Mesenchymal stem cell (in vitro differentiated cells and primary cell): ENCODE data around the gene DAO.

Source experiments
- DNase-seq: peaks from one replicate; pipeline ENCODE4 v3.0.0-alpha.2; 2013
- H2AFZ ChIP-seq: one replicate; pipeline ENCODE4 v1.6.1; 2013; ENCODE audit warnings: low read depth, mild to moderate bottlenecking, control low read depth, inconsistent platforms, low read length, moderate library complexity
- H2AK5ac ChIP-seq: 2 replicates; pipeline ENCODE4 v1.6.1; 2013; ENCODE audit warnings: low read length, moderate library complexity, mild to moderate bottlenecking, inconsistent platforms; ENCODE audit not compliant: severe bottlenecking
- H2BK120ac ChIP-seq: one replicate; pipeline ENCODE4 v1.6.1; 2013; ENCODE audit warnings: low read depth, mild to moderate bottlenecking, inconsistent platforms, low read length, moderate library complexity
- H2BK12ac ChIP-seq, 2 experiments: one replicate each; pipeline ENCODE4 v1.6.1; 2013; ENCODE audit warnings: inconsistent platforms in 2 of 2, low read length in 2 of 2, mild to moderate bottlenecking in 2 of 2, moderate library complexity in 2 of 2, control low read depth in 1 of 2
- H2BK15ac ChIP-seq: one replicate; pipeline ENCODE4 v1.6.1; 2013; ENCODE audit warnings: mild to moderate bottlenecking, low read depth, inconsistent platforms; ENCODE audit not compliant: poor library complexity, severe bottlenecking
- H2BK5ac ChIP-seq: 2 replicates; pipeline ENCODE4 v1.6.1; 2013; ENCODE audit warnings: low read depth, mild to moderate bottlenecking, low read length, control low read depth, inconsistent platforms; ENCODE audit not compliant: poor library complexity, severe bottlenecking
- H3K14ac ChIP-seq, 2 experiments: one replicate each; pipeline ENCODE4 v1.6.1; 2013; ENCODE audit warnings: inconsistent platforms in 2 of 2, low read length in 2 of 2, control low read depth in 1 of 2, mild to moderate bottlenecking in 1 of 2, moderate library complexity in 1 of 2
- H3K18ac ChIP-seq, 2 experiments: one replicate each; pipeline ENCODE4 v1.6.1; 2013; ENCODE audit warnings: inconsistent platforms in 2 of 2, low read length in 2 of 2, control low read depth in 1 of 2, low read depth in 1 of 2, mild to moderate bottlenecking in 1 of 2
- H3K23ac ChIP-seq, 2 experiments: one replicate each; pipeline ENCODE4 v1.6.1; 2013; ENCODE audit warnings: inconsistent platforms in 2 of 2, low read length in 2 of 2, mild to moderate bottlenecking in 2 of 2, moderate library complexity in 2 of 2, control low read depth in 1 of 2
- H3K27ac ChIP-seq: 2 replicates; pipeline ENCODE4 v1.5.1; 2013; ENCODE audit warnings: mild to moderate bottlenecking, moderate library complexity, low read length, control low read depth, inconsistent platforms; ENCODE audit not compliant: poor library complexity, severe bottlenecking
- H3K27me3 ChIP-seq, 2 experiments: 2 replicates each; pipeline versions ENCODE4 v1.6.1 to v1.7.0; 2013; ENCODE audit warnings: low read length in 2 of 2, mild to moderate bottlenecking in 2 of 2, moderate library complexity in 2 of 2, control low read depth in 1 of 2, inconsistent platforms in 1 of 2; ENCODE audit not compliant: control insufficient read depth in 1 of 2, insufficient read depth in 1 of 2
- H3K36me3 ChIP-seq, 2 experiments: 2 replicates each; pipeline versions ENCODE4 v1.6.1 to v1.7.0; 2013; ENCODE audit warnings: low read length in 2 of 2, control low read depth in 1 of 2, inconsistent platforms in 1 of 2, low read depth in 1 of 2, mild to moderate bottlenecking in 1 of 2; ENCODE audit not compliant: insufficient read depth in 2 of 2, control insufficient read depth in 1 of 2
- H3K4ac ChIP-seq, 2 experiments: one replicate each; pipeline ENCODE4 v1.6.1; 2013; ENCODE audit warnings: inconsistent platforms in 2 of 2, low read length in 2 of 2, mild to moderate bottlenecking in 2 of 2, moderate library complexity in 2 of 2, control low read depth in 1 of 2, low read depth in 1 of 2
- H3K4me1 ChIP-seq: 2 replicates; pipeline ENCODE4 v1.6.1; 2013; ENCODE audit warnings: low read depth, low read length, control low read depth; ENCODE audit not compliant: control insufficient read depth, insufficient read depth
- H3K4me2 ChIP-seq: 2 replicates; pipeline ENCODE4 v1.6.1; 2013; ENCODE audit warnings: low read length, mild to moderate bottlenecking, inconsistent platforms; ENCODE audit not compliant: poor library complexity, severe bottlenecking
- H3K4me3 ChIP-seq, 2 experiments: 2 replicates each; pipeline versions ENCODE4 v1.5.1 to v1.7.0; 2013; ENCODE audit warnings: low read length in 2 of 2, mild to moderate bottlenecking in 2 of 2, control low read depth in 1 of 2, low read depth in 1 of 2; ENCODE audit not compliant: insufficient read depth in 1 of 2
- H3K79me1 ChIP-seq: replicated peaks from 2 replicates; pipeline ENCODE4 v1.6.1; 2013; ENCODE audit warnings: mild to moderate bottlenecking, control low read depth, low read length, inconsistent platforms; ENCODE audit not compliant: poor library complexity, severe bottlenecking
- H3K9ac ChIP-seq: 2 replicates; pipeline ENCODE4 v1.7.0; 2013; ENCODE audit warnings: mild to moderate bottlenecking, low read length, moderate library complexity
- H3K9me3 ChIP-seq: 2 replicates; pipeline ENCODE4 v1.7.0; 2013; ENCODE audit warnings: mild to moderate bottlenecking, low read length; ENCODE audit not compliant: control insufficient read depth
- H4K8ac ChIP-seq: one replicate; pipeline ENCODE4 v1.6.1; 2013; ENCODE audit warnings: inconsistent platforms, mild to moderate bottlenecking, low read length, moderate library complexity
- H4K91ac ChIP-seq: one replicate; pipeline ENCODE4 v1.6.1; 2013; ENCODE audit warnings: mild to moderate bottlenecking, low read length, inconsistent platforms
- WGBS: methylation state at CpG from one replicate; pipeline ENCODE4 v1.1.7; 2013; ENCODE audit warnings: mixed read lengths; 5-methylcytosine and 5-hydroxymethylcytosine counted together

DAO gene

DNA sequence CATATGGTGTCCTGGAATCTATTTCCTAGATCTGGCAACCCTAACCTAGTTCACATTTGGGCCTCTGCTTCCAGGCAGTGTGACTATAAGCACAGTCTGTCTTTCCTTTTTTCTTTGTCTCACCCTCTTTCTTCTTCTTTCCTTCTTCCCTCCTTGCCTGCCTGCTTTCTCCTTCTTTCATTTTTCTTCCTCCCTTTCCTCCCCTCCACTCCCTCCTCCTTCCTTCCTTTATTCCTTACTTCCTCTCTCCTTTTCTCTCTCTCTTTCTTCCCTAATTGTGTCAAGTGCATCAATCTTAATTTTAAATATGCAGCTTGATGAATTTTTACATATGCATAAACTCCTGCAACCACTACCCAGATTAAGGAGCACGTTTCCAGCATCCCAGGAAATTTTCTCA, 4.6 kb upstream of the DAO start:
- no peak overlapping the region for H2AFZ ChIP-seq
- H3K9ac ChIP-seq = no peak overlapping the region
- no peak overlapping the region for H2AK5ac ChIP-seq
- no peak overlapping the region for H3K4me3 ChIP-seq
- H3K27me3 ChIP-seq = peaks cover 0 to 6% of the 10 kb centered on the region in 2 experiments
- no peak overlapping the region for H4K8ac ChIP-seq
- DNase-seq = no peak
- no peak overlapping the region for H3K18ac ChIP-seq
- no peak overlapping the region for H2BK5ac ChIP-seq
- H3K23ac ChIP-seq = no peak overlapping the region
- no peak overlapping the region for H3K4ac ChIP-seq
- no peaks in the 10 kb centered on the region for H3K79me1 ChIP-seq
- no peak overlapping the region for H4K91ac ChIP-seq
- H3K4me2 ChIP-seq = no peak overlapping the region
- no CpG with 5 or more reads among the region's 1 CpG for WGBS
- H2BK15ac ChIP-seq = no peak overlapping the region
- no peak overlapping the region for H2BK120ac ChIP-seq
- no peak overlapping the region for H3K14ac ChIP-seq
- no peak overlapping the region for H2BK12ac ChIP-seq
- no peak overlapping the region for H3K27ac ChIP-seq
- H3K9me3 ChIP-seq = no peaks in the 10 kb centered on the region
- H3K36me3 ChIP-seq = no peaks in the 10 kb centered on the region
- H3K4me1 ChIP-seq = peaks cover 10% of the 10 kb centered on the region

- H3K79me1 ChIP-seq = no peaks in the 10 kb centered on the region
- H2BK120ac ChIP-seq = no peak overlapping the region
- DNase-seq = no peak
- no peak overlapping the region for H3K4me2 ChIP-seq
- H3K9ac ChIP-seq = no peak overlapping the region
- H2BK15ac ChIP-seq = no peak overlapping the region
- no peak overlapping the region for H3K14ac ChIP-seq
- H3K23ac ChIP-seq = no peak overlapping the region
- no peak overlapping the region for H2AK5ac ChIP-seq
- no peaks in the 10 kb centered on the region for H3K36me3 ChIP-seq
- no peak overlapping the region for H3K4me3 ChIP-seq
- no peak overlapping the region for H2AFZ ChIP-seq
- no peak overlapping the region for H3K18ac ChIP-seq
- no peak overlapping the region for H3K4ac ChIP-seq
- H2BK5ac ChIP-seq = no peak overlapping the region
- no peak overlapping the region for H3K27ac ChIP-seq
- H4K8ac ChIP-seq = no peak overlapping the region
- no peak overlapping the region for H2BK12ac ChIP-seq
- WGBS = 97% methylated on average over 2 of the region's 3 CpGs
- no peaks in the 10 kb centered on the region for H3K9me3 ChIP-seq
- no peak overlapping the region for H4K91ac ChIP-seq
- peaks cover 0 to 11% of the 10 kb centered on the region in 2 experiments for H3K27me3 ChIP-seq
- H3K4me1 ChIP-seq = peaks cover 10% of the 10 kb centered on the region
These were observed 4.1 kb upstream of the DAO start for GRCh38 chr12:108875682-108876361.

DNA sequence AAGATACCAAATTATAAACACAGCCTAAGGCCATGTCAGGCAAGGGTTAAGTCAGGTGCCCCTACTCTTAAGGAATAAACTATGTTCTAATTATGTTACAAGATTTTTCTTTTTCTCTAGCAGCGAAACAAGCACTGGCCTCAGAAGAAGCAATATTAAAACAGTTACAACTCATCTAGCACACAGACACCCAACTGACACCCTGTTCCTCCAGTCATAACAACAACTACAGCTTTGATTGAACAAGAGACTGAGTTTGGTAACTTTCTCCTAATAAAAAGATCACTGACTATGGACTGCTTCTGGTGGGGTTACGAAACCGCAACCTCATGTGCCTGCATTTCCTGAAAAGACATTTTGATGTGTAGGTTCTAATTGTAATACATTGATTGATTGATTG, 3.3 kb upstream of the DAO start:
- no peak overlapping the region for H3K27ac ChIP-seq
- H3K18ac ChIP-seq = no peak overlapping the region
- DNase-seq = no peak
- no peak overlapping the region for H2AFZ ChIP-seq
- no peak overlapping the region for H3K4me2 ChIP-seq
- H2AK5ac ChIP-seq = no peak overlapping the region
- H3K79me1 ChIP-seq = no peaks in the 10 kb centered on the region
- H2BK120ac ChIP-seq = no peak overlapping the region
- no peak overlapping the region for H3K23ac ChIP-seq
- no peak overlapping the region for H2BK15ac ChIP-seq
- 93% methylated on average over 3 of the region's 3 CpGs for WGBS
- no peak overlapping the region for H4K91ac ChIP-seq
- no peak overlapping the region for H3K9ac ChIP-seq
- no peak overlapping the region for H2BK12ac ChIP-seq
- peaks cover 0 to 14% of the 10 kb centered on the region in 2 experiments for H3K27me3 ChIP-seq
- no peaks in the 10 kb centered on the region for H3K9me3 ChIP-seq
- no peak overlapping the region for H3K4me3 ChIP-seq
- no peak overlapping the region for H2BK5ac ChIP-seq
- H3K14ac ChIP-seq = no peak overlapping the region
- no peak overlapping the region for H4K8ac ChIP-seq
- no peaks in the 10 kb centered on the region for H3K36me3 ChIP-seq
- H3K4ac ChIP-seq = no peak overlapping the region
- H3K4me1 ChIP-seq = peaks cover 9% of the 10 kb centered on the region

- H3K4me2 ChIP-seq = no peak overlapping the region
- 95% methylated on average over 3 of the region's 3 CpGs for WGBS
These were observed 2.1 kb downstream of the DAO start for GRCh38 chr12:108881953-108882352.

More at GRCh38 chr12:108881953-108882352, 2.1 kb downstream of the DAO start:
- Histone ChIP-seq H4K91ac (no peak overlapping the region), H3K4ac (no peak overlapping the region), H3K27ac (no peak overlapping the region), H2BK15ac (no peak overlapping the region), H2BK5ac (no peak overlapping the region), H3K18ac (no peak overlapping the region), H2BK12ac (no peak overlapping the region), H3K27me3 (peaks cover 0 to 14% of the 10 kb centered on the region in 2 experiments), H2BK120ac (no peak overlapping the region), H3K4me1 (peaks cover 5% of the 10 kb centered on the region), H2AFZ (no peak overlapping the region), H3K9ac (no peak overlapping the region), H2AK5ac (no peak overlapping the region), H3K36me3 (no peaks in the 10 kb centered on the region), H4K8ac (no peak overlapping the region), H3K9me3 (no peaks in the 10 kb centered on the region), H3K14ac (no peak overlapping the region), H3K23ac (no peak overlapping the region), H3K4me3 (no peak overlapping the region), H3K79me1 (no peaks in the 10 kb centered on the region)
- no peak for DNase-seq
